ENCODE results near the gene KLHDC8B. TPM values are rescaled to one million over a fixed set of nuclear protein-coding genes. Genes with fewer than 3 reads are reported as not detected.

The KLHDC8B gene
- total and polyA plus RNA-seq, 9 of the 15 experiments (the other 6 are each of a cell fraction or from before 2014, with no cell fraction given) = 6.9 to 34.8 (median 25.2) TPM

DNA sequence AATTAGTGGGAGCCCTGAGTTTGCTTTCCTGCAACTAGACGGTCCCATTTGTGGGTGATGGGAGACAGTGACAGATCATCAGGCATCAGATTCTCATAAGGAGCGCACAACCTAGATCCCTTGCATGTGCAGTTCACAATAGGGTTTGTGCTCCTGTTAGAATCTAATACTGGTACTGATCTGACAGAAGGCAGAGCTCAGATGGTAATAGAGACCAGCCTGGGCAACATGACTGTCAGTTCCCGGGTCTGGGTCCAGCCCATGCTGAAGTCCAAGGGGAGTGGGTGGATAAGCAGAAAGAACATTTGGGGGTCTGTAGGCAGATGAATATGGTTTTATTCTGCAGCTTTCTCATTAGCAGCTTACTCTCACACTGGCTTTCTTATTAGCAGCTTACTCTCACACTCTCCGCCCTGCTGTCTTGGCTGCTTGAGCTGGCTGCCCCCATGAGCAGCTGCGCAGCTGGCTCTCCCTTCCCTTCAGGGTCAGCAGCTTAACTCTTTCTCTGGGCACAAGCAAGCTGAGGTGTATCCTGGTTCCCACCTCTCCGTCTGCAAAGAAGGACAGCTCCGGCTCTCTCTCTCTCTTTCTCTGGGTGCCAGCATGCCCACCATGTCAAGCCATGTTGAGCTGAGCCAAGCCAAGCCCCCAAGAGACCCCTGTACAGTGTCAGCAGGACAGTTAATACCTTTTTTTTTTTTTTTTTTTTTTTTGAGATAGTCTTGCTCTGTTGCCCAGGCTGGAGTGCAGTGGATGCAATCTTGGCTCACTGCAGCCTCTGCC, 46.5 kb downstream of the KLHDC8B start (continued):
- TF ChIP-seq, protein P1, sequence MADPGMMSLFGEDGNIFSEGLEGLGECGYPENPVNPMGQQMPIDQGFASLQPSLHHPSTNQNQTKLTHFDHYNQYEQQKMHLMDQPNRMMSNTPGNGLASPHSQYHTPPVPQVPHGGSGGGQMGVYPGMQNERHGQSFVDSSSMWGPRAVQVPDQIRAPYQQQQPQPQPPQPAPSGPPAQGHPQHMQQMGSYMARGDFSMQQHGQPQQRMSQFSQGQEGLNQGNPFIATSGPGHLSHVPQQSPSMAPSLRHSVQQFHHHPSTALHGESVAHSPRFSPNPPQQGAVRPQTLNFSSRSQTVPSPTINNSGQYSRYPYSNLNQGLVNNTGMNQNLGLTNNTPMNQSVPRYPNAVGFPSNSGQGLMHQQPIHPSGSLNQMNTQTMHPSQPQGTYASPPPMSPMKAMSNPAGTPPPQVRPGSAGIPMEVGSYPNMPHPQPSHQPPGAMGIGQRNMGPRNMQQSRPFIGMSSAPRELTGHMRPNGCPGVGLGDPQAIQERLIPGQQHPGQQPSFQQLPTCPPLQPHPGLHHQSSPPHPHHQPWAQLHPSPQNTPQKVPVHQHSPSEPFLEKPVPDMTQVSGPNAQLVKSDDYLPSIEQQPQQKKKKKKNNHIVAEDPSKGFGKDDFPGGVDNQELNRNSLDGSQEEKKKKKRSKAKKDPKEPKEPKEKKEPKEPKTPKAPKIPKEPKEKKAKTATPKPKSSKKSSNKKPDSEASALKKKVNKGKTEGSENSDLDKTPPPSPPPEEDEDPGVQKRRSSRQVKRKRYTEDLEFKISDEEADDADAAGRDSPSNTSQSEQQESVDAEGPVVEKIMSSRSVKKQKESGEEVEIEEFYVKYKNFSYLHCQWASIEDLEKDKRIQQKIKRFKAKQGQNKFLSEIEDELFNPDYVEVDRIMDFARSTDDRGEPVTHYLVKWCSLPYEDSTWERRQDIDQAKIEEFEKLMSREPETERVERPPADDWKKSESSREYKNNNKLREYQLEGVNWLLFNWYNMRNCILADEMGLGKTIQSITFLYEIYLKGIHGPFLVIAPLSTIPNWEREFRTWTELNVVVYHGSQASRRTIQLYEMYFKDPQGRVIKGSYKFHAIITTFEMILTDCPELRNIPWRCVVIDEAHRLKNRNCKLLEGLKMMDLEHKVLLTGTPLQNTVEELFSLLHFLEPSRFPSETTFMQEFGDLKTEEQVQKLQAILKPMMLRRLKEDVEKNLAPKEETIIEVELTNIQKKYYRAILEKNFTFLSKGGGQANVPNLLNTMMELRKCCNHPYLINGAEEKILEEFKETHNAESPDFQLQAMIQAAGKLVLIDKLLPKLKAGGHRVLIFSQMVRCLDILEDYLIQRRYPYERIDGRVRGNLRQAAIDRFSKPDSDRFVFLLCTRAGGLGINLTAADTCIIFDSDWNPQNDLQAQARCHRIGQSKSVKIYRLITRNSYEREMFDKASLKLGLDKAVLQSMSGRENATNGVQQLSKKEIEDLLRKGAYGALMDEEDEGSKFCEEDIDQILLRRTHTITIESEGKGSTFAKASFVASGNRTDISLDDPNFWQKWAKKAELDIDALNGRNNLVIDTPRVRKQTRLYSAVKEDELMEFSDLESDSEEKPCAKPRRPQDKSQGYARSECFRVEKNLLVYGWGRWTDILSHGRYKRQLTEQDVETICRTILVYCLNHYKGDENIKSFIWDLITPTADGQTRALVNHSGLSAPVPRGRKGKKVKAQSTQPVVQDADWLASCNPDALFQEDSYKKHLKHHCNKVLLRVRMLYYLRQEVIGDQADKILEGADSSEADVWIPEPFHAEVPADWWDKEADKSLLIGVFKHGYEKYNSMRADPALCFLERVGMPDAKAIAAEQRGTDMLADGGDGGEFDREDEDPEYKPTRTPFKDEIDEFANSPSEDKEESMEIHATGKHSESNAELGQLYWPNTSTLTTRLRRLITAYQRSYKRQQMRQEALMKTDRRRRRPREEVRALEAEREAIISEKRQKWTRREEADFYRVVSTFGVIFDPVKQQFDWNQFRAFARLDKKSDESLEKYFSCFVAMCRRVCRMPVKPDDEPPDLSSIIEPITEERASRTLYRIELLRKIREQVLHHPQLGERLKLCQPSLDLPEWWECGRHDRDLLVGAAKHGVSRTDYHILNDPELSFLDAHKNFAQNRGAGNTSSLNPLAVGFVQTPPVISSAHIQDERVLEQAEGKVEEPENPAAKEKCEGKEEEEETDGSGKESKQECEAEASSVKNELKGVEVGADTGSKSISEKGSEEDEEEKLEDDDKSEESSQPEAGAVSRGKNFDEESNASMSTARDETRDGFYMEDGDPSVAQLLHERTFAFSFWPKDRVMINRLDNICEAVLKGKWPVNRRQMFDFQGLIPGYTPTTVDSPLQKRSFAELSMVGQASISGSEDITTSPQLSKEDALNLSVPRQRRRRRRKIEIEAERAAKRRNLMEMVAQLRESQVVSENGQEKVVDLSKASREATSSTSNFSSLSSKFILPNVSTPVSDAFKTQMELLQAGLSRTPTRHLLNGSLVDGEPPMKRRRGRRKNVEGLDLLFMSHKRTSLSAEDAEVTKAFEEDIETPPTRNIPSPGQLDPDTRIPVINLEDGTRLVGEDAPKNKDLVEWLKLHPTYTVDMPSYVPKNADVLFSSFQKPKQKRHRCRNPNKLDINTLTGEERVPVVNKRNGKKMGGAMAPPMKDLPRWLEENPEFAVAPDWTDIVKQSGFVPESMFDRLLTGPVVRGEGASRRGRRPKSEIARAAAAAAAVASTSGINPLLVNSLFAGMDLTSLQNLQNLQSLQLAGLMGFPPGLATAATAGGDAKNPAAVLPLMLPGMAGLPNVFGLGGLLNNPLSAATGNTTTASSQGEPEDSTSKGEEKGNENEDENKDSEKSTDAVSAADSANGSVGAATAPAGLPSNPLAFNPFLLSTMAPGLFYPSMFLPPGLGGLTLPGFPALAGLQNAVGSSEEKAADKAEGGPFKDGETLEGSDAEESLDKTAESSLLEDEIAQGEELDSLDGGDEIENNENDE (IDR thresholded peaks at IDR 0.05; ENCODE audit: low read depth, low read length) = no peak
- TF ChIP-seq, protein P2, sequence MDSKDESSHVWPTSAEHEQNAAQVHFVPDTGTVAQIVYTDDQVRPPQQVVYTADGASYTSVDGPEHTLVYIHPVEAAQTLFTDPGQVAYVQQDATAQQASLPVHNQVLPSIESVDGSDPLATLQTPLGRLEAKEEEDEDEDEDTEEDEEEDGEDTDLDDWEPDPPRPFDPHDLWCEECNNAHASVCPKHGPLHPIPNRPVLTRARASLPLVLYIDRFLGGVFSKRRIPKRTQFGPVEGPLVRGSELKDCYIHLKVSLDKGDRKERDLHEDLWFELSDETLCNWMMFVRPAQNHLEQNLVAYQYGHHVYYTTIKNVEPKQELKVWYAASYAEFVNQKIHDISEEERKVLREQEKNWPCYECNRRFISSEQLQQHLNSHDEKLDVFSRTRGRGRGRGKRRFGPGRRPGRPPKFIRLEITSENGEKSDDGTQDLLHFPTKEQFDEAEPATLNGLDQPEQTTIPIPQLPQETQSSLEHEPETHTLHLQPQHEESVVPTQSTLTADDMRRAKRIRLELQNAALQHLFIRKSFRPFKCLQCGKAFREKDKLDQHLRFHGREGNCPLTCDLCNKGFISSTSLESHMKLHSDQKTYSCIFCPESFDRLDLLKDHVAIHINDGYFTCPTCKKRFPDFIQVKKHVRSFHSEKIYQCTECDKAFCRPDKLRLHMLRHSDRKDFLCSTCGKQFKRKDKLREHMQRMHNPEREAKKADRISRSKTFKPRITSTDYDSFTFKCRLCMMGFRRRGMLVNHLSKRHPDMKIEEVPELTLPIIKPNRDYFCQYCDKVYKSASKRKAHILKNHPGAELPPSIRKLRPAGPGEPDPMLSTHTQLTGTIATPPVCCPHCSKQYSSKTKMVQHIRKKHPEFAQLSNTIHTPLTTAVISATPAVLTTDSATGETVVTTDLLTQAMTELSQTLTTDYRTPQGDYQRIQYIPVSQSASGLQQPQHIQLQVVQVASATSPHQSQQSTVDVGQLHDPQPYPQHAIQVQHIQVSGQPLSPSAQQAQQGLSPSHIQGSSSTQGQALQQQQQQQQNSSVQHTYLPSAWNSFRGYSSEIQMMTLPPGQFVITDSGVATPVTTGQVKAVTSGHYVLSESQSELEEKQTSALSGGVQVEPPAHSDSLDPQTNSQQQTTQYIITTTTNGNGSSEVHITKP (IDR thresholded peaks at IDR 0.05; ENCODE audit: partially characterized antibody) = peak; percentile 81
- TF ChIP-seq CBX5 (IDR thresholded peaks at IDR 0.05; ENCODE audit: borderline replicate concordance, low read depth) = no peak
- TF ChIP-seq ARID1B (IDR thresholded peaks at IDR 0.05) = no peak
- no peak for TF ChIP-seq ZNF133 (CRISPR knock-in tag; IDR thresholded peaks at IDR 0.05)
- TF ChIP-seq, protein P3, sequence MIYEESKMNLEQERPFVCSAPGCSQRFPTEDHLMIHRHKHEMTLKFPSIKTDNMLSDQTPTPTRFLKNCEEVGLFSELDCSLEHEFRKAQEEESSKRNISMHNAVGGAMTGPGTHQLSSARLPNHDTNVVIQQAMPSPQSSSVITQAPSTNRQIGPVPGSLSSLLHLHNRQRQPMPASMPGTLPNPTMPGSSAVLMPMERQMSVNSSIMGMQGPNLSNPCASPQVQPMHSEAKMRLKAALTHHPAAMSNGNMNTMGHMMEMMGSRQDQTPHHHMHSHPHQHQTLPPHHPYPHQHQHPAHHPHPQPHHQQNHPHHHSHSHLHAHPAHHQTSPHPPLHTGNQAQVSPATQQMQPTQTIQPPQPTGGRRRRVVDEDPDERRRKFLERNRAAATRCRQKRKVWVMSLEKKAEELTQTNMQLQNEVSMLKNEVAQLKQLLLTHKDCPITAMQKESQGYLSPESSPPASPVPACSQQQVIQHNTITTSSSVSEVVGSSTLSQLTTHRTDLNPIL (CRISPR knock-in tag; IDR thresholded peaks at IDR 0.05) = no peak
- TF ChIP-seq POLR2A (conservative IDR thresholded peaks at IDR 0.05) = no peak
- no peak for TF ChIP-seq TGIF2 (CRISPR knock-in tag; IDR thresholded peaks at IDR 0.05)

All from K562 (cell line).